ENCODE data around the gene C2CD4A.

Gene C2CD4A

GRCh38 chr15:62035256-62035924, 31.4 kb upstream of the C2CD4A start:
- no peaks in the 10 kb centered on the region for H3K27me3 ChIP-seq (ENCODE audit: insufficient read depth, poor library complexity, severe bottlenecking)
- no peak for DNase-seq (ENCODE audit: low read depth in 1 of 2, low spot score in 1 of 2)
- TF ChIP-seq POLR2AphosphoS5 (IDR thresholded peaks at IDR 0.05; ENCODE audit: low read depth) (no peak), CTCF (IDR thresholded peaks at IDR 0.05; ENCODE audit: insufficient read depth, low read length) (no peak), SPI1 (IDR thresholded peaks at IDR 0.05; ENCODE audit: borderline replicate concordance, low read depth) (no peak), REST (IDR thresholded peaks at IDR 0.05; ENCODE audit: insufficient replicate concordance, low read depth) (no peak), GABPA (IDR thresholded peaks at IDR 0.05; ENCODE audit: low read depth) (no peak)
- no peak overlapping the region for H3K4me3 ChIP-seq (replicated peaks; ENCODE audit: insufficient read depth, low read length)
- no peak overlapping the region for H3K27ac ChIP-seq (replicated peaks)

- Histone ChIP-seq H3K27ac (replicated peaks) (no peak overlapping the region), H3K4me3 (replicated peaks; ENCODE audit: insufficient read depth, low read length) (no peak overlapping the region)
- DNase-seq (ENCODE audit: low read depth in 1 of 2, low spot score in 1 of 2) = no peak
Observed at GRCh38 chr15:62046078-62046743, 20.6 kb upstream of the C2CD4A start.

More at GRCh38 chr15:62046078-62046743, 20.6 kb upstream of the C2CD4A start:
- TF ChIP-seq REST (IDR thresholded peaks at IDR 0.05; ENCODE audit: insufficient replicate concordance, low read depth) (no peak), SPI1 (IDR thresholded peaks at IDR 0.05; ENCODE audit: borderline replicate concordance, low read depth) (no peak), GABPA (IDR thresholded peaks at IDR 0.05; ENCODE audit: low read depth) (no peak), POLR2AphosphoS5 (IDR thresholded peaks at IDR 0.05; ENCODE audit: low read depth) (no peak), CTCF (IDR thresholded peaks at IDR 0.05; ENCODE audit: insufficient read depth, low read length) (no peak)
- H3K27me3 ChIP-seq (ENCODE audit: insufficient read depth, poor library complexity, severe bottlenecking) = no peaks in the 10 kb centered on the region

Measured in HL-60 (cell line).